ENCODE measurements around the gene TANC1. TPM values are rescaled to one million over a fixed set of nuclear protein-coding genes. Genes with fewer than 3 reads are reported as not detected.
A peak's percentile ranks its signal among the peaks of the same experiment; 100 is the strongest.
"Not testable (repeated sequence)": the region's sequence is repeated elsewhere in the genome, so short reads cannot be mapped to it uniquely, and the experiment has no call there.

TANC1 gene
- total RNA-seq, 1 donor from 2014 or later: 20.1 TPM

DNA sequence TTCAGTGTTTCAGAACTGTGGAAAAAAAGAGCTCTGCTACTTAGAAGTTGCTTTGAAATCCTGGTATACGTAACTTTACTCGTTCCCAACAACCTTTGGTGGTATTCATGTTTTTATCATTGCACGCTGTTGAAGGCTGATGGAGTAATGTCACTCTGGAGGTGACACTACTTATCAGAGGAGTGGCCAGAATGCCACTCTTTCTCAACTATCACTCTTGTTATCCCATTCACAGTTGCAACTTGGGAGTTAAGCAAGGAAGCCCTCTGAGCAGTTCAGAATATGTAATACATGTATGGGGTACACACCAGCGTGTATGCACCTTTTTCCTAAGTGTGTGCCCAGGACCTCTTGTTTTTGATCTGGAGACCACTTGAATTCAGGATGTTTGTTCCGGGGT lies 53.6 kb downstream of the TANC1 start:
- DNase-seq (ENCODE audit: low read depth): no peak

DNA sequence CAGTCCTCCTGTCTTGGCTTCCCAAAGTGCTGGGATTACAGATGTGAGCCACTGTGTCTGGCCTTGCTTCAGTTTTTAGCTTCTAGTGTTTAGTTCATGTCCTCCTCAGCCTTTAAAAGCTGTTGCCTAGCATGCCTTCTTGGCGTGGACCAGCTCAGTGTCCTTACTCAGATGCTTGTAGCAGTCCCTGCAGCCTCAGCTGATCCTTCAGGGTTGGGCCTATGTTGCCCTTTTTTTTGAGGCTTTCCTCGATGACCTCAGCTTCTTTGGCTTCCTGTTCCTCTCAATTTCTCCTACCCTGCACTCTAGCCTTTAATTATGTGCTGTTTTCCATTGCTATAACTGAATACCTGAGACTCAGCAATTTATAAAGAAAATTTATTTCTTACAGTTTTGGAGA lies 57.7 kb downstream of the TANC1 start:
- no peak for DNase-seq (ENCODE audit: low read depth)

DNA sequence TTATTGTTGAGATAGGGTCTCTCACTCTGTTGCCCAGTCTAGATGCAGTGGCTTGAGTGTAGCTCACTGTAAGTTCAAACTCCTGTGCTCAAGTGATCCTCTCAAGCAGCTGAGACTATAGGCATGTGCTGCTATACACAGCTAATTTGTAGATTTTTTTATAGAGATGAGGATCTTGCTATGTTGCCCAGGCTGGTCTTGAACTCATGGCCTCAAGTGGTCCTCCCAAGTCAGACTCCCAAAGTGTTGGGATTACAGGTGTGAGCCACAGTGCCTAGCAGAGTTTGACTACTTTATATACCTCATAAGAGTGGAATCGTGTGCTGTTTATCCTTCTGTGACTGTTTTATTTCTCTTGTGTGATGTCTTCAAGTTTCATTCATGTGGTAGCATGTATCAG lies 60.3 kb downstream of the TANC1 start:
- DNase-seq (ENCODE audit: low read depth): no peak

DNA sequence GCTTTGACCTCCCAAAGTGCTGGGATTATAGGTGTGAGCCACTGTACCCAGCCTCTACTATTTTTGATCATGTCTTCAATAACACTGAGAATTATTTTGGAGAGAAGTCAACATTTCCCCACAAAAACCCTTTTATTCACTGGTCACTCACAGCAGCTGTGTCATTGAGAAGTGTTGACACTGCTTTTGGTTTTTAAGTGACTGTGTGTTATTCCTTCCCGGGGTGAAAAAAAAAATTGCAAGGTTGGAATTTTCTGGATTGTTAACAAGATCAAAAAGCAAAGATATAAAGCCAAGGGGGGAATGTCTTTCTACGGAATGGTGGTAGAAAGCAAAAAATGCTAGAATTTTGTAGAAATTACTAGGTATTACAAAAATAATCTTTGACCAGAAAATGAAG lies 61.5 kb downstream of the TANC1 start:
- DNase-seq (ENCODE audit: low read depth): no peak

DNA sequence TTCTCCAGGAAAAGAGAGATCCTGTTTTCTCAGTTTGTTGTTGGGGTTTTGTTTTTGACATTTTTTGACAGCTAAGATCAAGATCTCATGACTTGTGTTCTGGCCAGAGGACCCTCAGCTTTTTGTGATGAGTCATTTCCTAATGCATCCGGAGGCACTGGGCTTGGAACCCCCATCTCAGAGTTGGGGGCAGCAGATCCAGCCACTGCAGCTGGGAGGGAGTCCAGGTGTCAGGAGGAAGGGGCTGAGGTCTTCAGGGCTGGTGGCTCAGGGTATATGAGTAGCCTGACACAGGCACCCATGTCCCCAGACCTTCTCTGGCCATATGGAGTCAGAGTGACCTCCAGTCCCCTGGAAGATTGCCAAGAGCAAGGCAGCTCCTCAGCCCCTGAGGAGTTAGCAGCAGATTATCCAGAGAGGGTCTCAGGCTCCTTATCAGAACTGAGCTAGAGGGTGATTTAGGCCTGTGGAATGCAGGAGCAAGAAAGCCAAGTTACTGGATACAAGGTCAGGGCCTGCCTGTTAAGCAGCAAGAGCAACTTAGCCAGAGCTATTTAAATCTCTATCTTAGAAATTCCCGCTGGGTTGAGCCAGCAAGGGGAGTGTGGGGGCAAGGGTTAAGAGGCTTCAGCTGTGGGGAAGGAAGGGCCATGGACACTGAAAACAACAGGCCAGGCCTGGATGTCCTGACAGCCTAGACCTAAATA lies 62.4 kb downstream of the TANC1 start:
- peak; percentile 92 for DNase-seq (ENCODE audit: low read depth)

DNA sequence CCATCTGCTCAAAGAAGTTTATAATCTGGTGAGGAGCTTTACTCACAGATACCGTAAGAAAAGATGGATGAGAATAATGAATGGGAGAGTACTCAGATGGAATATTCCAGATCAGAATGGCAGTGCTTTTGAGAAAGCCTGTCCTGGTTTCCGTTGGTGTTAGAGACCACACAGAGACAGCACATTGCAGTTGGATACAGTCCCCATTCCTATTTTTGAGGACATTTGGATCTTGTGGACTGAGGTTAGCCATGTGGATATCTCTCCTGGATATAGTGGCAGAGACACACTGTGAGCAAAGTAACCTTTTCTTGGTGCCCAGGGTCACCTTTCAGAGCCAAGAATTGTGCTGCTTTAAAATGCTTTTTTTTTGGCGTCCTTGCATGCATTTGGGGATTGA lies 63.7 kb downstream of the TANC1 start:
- no peak for DNase-seq (ENCODE audit: low read depth)

DNA sequence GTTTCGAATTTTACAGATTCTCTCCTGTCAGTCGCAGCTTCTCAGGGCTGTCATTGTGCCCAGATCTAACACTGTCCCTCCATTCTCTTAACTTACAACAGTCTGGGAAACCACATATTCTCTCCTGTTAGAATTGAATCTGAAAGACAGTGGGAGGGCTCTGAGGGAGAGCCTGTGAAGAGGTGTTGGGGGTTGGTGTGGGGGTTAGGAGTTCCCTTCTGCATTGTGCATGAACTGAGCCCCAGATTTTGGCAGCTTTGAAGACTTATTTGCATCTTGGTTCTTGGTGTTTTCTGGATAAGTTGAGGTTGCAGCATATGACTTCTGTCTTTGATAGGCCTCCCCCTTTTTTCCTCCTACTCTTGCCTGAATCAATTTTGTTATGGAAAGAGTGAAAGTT lies 64.1 kb downstream of the TANC1 start:
- DNase-seq (ENCODE audit: low read depth): no peak

DNA sequence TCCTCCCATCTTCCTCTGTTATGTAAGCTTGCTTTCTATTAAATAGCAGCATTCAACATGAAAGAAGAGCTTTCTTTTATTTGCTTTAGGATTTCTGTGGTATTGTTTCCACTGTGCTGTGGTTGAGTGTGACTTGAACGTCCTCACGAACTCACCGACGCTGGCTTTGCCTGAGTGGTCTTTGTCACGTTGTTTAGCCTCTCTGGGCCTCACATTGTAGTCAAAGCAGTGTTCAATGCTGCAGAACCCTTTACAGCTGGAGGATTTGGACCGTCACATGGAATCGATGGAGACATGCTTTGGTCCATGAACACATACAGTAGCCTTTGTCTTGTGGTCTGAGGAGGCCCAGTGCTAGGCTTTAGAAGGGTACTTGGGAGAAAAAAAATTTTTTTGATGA lies 66.3 kb downstream of the TANC1 start:
- no peak for DNase-seq (ENCODE audit: low read depth)

DNA sequence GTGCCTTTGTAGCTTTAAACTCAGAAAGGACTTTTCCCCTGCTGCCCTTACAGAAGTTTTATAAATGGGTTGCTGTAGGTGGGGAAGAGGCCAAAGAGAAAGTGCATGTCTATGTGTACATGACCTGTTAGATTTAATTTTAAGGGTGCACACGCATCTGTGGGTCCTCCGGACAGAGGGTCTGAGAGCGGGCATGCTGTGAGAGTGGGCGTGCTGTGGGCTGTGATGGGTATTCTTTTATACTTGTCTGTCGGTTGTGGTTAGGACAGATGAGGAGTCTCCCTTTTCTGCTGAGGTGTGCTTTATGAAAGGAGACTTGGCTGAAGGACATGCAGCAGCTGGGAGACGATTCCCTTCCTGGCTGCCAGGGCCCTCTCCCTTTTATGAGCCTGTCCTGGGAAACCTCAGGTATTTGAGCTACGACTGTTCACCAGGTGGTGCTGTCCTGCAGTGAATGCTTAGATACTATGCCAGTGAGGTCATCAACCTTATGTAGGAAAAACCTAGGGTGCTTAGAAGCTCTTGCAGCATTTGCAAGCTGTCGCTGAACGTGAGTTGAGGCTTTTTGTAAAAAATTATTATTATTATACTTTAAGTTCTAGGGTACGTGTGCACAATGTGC lies 67.5 kb downstream of the TANC1 start:
- DNase-seq (ENCODE audit: low read depth): peak; percentile 90

DNA sequence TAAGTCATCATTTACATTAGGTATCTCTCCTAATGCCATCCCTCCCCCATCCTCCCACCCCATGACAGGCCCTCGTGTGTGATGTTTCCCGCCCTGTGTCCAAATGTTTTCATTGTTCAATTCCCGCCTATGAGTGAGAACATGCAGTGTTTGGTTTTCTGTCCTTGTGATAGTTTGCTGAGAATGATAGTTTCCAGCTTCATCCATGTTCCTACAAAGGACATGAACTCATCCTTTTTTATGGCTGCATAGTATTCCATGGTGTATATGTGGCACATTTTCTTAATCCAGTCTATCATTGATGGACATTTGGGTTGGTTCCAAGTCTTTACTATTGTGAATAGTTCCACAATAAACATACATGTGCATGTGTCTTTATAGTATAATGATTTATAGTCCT lies 68.0 kb downstream of the TANC1 start:
- not testable (repeated sequence) for DNase-seq (ENCODE audit: low read depth)

DNA sequence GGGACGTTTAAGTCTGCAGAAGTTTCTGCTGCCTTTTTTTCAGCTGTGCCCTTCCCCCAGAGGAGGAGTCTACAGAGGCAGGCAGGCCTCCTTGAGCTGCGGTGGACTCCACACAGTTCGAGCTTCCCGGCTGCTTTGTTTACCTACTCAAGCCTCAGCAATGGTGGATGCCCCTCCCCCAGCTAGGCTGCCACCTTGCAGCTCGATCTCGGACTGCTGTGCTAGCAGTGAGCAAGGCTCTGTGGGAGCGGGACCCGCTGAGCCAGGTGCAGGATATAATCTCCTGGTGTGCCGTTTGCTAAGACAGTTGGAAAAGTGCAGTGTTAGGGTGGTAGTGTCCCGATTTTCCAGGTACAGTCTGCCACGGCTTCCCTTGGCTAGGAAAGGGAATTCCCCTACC lies 72.9 kb downstream of the TANC1 start:
- DNase-seq (ENCODE audit: low read depth): not testable (repeated sequence)

DNA sequence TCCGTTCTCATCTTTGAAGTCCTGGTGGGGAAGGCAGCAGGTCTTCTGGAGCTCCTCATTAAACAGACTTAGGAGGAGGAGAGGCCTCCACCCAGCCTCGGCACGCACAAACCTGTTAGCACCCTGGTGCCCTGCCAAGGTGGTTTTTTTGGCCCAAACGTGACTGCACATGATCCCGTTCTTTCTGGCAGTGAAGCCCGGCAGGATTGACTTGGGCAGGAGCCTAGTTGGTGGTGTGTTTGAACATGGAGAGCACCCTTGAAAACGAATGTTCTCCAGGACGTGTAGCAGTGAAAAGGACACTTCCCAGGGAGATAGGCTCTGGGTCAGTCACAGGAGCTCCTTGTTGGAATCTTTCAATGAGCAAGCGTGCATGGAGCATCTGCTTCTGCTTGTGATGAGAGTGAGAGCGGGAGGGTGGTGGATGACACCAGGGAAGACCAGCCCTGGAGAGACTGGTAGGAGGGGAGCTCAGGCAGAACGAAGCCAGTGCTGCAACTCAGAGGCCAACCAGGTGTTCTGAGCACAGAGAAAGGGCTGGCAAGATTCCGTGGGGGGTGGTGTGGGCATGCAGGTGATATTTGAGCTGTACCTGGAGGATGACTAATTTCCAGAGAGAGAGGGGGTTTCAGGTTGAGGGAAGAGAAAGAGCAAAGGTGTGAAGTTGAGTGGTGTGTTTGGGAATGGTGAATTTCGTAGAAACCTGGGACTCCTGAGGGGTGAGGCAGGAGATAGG lies 73.8 kb downstream of the TANC1 start:
- no peak for DNase-seq (ENCODE audit: low read depth)

DNA sequence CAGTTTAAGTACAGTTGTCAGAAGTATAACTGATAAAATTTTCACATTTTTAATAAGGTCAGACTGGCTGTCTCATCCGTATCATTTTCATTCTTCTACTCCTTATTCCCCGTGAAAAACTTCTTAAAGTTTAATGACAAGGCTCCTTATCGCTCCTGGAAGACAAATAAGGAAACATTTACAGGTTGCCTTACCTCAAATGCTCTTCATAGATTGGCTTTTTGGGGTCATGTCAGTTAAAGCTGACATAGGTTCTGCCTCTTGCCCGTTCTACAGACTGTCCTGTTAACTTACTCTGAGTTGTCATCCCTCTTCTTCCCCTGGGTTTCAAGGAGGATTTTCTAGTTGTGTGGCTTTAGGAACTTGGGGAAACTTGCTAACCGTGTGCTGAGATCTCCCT lies 75.3 kb downstream of the TANC1 start:
- DNase-seq (ENCODE audit: low read depth): no peak

DNA sequence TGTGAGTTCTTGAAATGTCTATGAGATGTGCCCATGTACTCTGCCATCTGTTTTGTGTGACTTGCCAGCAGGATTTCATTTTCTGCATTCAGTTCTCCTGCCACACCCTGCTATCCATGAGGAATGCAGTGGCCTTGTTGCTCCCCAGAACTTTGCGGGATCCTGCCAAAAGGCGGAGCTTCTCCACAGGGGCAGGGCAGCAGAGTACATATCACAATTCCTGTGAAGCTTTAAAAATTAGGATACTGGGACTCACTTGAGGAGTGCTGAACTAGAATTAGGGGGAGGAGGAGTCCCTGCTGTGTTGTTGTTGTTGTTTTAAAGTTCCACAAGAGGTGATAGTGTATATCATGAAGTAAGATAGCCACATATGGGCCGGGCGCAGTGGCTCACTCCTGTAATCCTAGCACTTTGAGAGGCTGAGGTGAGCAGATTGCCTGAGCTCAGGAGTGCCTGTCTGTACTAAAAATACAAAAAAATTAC lies 76.4 kb downstream of the TANC1 start:
- peak; percentile 87 for DNase-seq (ENCODE audit: low read depth)

DNA sequence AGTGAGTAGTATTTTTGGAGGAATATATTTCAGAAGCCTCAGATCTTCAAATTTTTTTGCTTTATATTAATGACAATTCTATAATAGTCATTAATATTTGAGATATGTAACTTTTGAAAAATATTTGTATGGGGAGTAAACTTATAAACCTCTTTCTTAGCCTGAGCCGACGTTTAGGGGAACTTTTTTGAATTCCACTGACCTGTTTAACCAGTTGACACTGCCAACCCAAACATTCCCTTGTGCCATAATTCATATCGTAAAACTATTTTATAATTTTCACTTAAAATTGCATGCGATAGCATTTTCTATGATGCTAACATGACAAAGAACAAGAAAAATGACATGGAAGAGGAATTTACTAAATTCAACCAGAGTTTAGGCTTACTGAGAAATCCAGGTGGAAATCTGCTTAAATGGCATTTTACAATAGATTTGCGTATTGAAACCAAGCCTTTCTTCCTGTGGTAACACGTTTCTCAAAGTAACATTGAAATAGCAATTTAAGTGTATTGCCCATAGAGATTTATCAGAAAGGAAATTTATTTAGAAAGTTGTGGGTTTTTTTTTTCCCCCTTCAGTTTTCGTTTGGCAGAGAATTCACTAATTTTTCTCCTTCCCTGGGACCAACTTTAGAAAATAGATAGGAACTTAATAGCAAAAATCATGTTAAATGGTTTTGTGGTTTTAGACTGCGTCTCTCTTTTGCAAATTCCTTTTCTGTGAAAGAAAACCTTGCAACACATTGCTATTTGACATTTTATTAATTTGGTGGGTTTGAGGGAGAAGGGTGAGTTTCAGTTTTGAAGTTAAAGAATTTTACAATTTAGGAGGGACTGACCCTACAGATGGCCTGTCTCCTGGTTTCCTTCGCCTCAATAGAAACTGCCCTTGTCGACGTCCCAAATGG lies 77.4 kb downstream of the TANC1 start:
- no peak for DNase-seq (ENCODE audit: low read depth)

DNA sequence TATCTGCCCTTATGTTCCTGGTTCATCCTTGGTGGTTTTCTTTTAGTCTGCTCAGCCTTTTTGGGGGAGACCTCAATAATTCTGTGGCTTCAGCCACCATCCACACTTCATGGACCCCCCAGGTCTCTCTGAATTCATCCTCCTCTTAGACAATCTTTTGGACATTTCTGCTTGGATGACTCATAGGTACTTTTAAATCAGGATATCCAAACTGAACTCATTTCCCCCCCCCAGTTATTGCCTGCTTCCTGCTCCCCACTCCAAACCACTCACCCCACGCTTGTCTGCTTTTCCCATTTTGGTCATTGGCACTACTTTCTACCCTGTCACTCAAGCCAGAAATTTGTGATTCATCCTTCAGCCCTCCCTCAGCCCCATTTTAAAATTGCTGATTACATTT lies 78.5 kb downstream of the TANC1 start:
- no peak for DNase-seq (ENCODE audit: low read depth)

DNA sequence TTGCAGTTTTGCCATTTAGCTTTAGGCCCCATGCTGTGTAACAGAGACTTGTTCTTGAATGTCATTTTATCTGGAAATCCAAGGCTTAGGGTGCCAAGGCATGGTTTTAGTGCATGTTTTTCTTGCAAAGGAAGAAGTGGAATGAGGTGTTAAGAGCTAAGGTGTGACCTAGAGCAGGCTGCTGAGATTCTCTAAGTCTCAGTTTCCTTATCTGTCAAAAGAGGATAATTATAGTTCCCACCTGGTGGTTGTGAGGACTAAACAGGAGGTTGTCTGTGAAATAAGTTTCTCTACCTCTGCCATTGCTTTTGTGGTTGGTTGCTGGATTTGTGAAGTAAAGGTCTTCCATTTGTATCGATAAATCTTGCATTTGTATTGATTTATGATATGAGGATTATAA lies 82.0 kb downstream of the TANC1 start:
- no peak for DNase-seq (ENCODE audit: low read depth)

DNA sequence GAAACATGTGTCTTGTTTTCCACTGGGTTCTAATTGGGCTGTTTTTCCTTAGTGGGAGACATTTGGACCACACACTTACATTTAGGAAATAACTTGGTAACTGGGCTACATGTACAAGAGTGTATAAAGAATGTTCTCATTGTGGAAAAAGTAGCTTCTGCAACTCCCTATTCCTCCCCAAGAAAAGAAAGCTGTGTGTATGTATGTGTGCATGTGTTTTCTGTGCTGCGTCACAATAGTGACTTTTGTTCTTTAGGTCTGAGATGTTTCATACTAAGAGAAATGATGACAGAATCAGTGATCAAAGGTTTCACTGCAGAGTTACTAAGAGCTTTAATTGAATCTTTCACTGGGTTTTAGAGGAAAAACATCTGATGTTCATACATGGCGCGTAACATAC lies 82.7 kb downstream of the TANC1 start:
- DNase-seq (ENCODE audit: low read depth): no peak

DNA sequence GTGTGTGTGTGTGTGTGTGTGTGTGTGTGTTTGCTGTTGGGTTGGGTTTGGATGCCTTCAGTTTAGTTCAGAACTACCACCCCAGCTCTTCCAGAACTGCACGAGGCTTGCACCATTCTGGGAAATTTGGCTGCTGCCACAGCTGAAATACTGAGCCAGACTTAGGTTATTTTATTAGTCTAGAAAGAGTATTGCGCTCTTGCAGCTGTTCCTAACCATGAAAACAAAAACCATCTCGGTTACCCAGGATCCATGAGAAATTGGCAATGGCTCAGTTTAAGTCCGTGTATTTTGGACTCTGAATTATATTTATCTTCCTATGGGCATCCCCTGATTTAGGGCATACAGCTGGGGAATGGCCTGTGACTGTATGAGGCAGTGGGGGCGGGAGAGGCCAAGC lies 83.2 kb downstream of the TANC1 start:
- peak; percentile 89 for DNase-seq (ENCODE audit: low read depth)

DNA sequence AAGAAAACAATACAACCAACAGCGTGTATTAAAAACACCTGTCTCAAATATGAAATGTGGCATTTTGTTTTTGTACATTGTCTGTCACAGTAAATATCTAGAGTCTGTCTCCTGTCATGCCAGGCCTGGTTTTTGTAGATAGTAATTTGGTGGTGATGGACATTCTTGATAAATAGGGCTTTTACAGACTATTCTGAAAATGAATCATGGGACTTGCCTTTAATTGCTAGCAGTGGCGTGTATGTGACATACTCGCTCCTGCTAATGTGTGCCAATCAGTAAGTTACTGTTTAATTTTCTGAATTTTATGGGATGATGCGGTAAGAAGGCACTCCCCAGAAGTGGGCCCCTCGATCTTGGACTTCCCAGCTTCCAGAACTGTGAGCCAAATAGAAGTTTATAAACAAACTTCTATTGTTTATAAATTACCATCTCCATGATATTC lies 83.7 kb downstream of the TANC1 start:
- DNase-seq (ENCODE audit: low read depth): no peak
